GM19351 (cell line): ENCODE data around the gene TRAPPC3L.

Experiments
- ATAC-seq: cut with Tn5 transposase; IDR thresholded peaks from one replicate; pipeline ENCODE4 v1.9.1; 2021; ENCODE audit warnings: mild to moderate bottlenecking, moderate library complexity; ENCODE audit not compliant: unreplicated experiment

The TRAPPC3L gene

DNA sequence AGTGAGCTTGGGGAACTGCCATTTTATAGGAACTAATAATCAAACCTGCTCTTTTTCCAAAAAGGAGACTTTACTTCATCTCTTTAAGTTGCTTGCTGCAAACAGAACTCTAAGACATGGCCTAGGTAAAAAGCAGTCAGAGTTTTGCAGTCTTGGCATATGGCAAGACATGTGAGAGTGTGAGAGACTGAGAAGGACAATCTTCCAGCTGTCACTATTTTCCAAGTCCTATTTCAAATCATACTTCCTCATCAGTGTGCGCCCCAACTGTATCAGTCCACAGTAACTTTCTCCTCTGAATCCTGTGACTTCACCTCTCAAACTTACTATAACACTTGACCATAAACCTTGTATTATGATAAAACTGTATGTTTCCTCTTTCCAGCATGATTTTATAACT is 74.0 kb downstream of the TRAPPC3L start:
- ATAC-seq = no peak

DNA sequence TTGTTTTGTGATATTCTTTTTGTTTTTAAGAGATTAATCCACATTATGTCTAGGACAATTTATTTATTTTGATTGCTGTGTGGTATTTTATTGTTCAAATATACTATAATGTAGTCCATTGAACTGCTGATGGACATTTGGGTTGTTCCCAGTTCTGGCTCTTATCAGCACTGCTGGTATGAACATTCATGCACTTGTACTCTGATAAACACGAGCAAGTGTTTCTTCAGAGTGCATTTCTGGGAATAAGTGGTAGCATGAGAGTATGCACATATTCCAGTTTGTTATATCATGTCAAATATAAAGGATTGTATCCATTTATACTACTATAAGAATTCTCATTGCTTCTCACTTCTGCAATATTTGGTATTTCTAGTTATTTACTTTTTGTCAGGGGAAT is 77.2 kb downstream of the TRAPPC3L start:
- no peak for ATAC-seq

DNA sequence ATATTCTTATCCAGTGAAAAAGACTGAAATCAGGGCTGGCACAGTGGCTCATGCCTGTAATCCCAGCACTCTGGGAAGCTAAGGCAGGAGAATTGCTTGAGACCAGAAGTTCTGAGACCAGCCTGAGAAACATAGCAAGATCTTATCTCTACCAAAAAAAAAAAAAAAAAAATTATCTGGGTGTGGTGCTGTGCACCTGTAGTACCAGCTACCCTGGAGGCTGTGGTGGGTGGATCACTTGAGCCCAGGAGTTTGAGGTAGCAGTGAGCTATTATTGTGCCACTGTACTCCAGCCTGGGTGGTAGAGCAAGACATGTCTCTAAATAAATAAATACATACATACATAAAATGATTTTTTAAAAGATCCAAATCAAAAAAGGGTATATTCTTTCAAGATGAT is 78.0 kb downstream of the TRAPPC3L start:
- no peak for ATAC-seq

DNA sequence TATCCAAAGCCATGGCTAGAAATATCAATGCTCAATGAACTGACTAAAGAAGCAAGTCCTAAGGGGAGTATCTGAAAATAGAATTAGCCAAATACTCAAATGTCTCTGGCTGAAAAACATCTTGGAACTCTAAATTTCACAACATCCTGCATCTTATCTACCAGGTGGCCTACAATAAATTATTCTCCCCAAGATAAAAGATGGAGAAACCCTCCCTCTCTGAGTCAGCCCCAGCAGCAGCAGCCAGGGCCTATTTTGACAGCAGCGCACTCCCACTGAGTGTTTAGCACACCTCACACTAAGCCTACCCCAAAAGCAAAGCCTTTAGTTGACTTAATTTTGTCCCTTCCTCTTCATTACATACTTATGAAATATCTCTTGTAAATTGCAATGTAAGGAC is 78.4 kb downstream of the TRAPPC3L start:
- no peak for ATAC-seq

DNA sequence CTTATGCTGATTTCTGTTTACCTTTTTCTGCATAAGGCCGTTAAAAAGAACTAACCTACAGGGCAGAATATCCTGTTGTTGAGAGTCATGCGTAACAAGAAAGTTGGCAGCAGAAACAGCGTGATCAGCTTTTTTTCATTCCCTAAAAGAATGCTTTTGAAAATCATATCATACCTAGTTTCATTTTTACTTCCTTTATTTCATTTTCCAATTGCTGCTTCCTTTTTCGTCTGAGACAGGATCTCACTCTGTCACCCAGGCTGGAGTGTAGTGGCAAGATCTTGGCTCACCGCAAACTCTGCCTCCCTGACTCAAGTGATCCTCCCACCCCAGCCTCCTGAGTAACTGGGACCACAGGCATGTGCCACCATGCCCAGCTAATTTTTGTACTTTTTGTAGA is 80.2 kb downstream of the TRAPPC3L start:
- no peak for ATAC-seq

DNA sequence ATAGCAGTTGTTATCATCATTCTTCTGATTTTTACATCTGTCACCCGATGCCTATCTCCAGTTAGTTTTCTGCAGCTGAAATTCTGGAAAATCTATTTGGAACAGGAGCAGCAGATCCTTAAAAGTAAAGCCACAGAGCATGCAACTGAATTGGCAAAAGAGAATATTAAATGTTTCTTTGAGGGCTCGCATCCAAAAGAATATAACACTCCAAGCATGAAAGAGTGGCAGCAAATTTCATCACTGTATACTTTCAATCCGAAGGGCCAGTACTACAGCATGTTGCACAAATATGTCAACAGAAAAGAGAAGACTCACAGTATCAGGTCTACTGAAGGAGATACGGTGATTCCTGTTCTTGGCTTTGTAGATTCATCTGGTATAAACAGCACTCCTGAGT is 82.2 kb downstream of the TRAPPC3L start:
- ATAC-seq = no peak

DNA sequence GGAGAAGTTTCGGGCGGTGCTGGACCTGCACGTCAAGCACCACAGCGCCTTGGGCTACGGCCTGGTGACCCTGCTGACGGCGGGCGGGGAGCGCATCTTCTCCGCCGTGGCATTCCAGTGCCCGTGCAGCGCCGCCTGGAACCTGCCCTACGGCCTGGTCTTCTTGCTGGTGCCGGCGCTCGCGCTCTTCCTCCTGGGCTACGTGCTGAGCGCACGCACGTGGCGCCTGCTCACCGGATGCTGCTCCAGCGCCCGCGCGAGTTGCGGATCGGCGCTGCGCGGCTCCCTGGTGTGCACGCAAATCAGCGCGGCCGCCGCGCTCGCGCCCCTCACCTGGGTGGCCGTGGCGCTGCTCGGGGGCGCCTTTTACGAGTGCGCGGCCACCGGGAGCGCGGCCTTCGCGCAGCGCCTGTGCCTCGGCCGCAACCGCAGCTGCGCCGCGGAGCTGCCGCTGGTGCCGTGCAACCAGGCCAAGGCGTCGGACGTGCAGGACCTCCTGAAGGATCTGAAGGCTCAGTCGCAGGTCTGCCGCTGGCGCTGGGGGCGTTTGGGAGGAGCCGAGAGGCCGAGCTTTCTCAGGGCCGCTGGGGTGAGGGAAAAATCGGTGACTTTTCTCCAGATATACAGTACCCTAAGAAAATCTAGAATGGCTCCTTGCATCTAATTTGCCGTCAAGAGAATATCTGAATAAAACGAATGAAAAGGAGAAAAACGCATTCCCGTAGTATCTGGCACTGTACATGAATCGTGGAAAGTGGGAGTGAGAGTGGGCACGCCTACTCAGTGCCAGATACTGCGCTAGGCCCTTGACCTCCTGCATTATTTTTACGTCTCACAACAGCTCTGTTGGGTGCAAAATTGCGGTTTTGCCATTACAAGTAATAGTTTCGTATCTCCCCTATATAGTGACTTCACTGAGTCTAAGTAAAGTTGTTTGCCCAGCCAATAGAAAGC is 83.3 kb downstream of the TRAPPC3L start:
- peak; percentile 80 for ATAC-seq

DNA sequence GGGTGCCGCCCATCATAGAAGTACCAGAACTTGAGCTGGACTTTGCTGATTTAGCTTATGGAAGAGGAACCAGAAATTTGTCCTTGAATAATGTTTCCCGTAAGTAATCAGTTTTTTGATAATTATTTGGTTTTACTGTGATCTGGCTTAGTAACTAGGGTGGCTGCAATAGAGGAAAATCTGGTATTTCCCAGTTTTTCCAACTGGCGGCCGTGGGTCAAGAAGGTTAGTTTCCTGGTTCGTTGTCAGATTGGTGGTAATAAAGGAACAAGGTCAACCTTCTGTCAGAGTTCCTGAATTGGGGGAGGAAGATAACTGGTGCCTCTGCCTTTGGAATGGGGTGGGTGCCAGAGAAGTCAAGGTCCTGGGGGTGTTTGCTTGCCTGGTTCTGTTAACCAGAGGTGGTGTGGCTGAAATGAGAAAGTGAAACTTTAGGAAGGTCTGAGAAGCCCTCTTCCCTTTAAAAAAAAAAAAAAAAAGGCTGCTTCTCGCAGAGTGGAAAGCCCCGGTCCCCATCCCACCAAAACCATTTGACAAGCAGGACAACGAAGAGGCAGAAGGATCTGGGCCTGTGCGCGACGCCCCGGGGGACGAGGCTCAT is 84.1 kb downstream of the TRAPPC3L start, which contains the start of gene CALHM6:
CALHM6 (plus strand) TSS at position 45 of the 601 bp plus-strand sequence; CDS start at position 600, 555 bp downstream.
- ATAC-seq = no peak

DNA sequence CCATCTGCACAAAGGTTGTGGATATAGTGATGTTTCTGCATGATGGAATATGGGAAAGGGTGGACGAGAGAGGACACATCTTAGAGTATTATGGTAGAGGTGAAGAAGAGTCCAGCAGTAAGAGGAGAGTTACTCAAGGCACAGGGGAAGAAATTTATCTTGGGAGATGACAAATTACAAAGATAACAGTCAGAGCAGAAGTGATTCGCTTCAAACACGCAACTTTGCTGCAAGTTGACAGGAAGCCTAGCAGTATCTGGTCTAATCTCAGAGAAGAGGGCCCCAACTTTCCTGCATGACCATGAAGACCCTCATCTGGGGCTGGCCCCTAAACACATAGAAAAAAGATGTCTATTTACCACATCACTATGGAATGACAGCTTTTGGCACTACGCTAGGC is 85.6 kb downstream of the TRAPPC3L start:
- no peak for ATAC-seq

DNA sequence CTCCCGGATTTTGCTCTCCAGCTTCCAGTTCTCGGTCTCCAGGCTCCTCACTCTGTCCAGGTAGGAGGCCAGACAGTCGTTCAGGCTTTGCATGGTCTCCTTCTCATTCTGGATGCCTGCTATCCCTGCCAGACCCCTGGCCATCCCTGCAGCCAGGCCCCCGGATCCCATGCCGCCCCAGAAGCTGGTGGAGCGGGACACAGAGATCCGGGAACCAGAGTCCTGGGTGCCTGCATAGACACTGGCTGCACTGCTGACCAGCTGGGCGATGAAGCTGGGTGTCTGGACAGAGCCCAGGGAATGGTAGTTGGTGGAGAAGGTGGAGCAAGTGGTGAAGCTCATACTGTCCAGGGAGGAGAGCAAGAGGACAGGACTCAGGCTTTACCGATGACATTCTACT is 87.2 kb downstream of the TRAPPC3L start:
- no peak for ATAC-seq

DNA sequence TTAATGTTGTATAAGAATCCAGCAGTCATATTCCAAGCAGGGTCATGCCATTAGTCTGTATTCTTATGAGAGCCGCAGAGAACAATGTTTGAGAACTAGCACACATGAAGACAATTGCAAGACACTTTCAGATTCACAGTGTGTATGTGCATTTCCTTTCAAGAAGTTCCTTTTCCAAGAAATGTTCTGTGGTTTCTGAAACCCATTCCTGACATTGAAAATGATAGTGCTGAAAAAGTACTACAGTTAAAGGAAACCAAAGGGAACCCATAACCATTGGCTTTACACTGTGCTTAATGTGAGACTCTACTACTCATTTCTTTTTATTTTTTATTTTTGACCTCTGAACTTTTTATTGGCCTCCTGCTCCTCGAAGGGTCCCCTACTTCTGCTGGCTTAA is 88.6 kb downstream of the TRAPPC3L start:
- no peak for ATAC-seq

DNA sequence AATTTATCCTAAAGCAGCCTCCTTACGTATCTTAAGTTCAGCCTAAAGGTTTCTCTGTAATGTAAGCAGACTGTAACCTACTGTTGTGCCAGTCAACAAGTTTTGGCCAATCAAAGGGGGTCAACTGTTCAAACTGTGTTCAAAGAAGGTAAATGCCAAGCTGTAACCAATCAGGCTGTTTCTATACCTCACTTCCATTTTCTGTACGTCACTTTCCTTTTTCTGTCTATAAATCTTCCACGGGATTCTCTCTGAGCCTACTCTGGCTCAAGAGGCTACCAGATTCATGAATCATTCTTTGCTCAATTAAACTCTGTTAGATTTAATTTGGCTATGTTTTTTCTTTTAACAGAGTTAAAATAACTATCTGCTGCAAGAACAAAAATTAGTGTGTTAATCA is 89.4 kb downstream of the TRAPPC3L start:
- no peak for ATAC-seq

DNA sequence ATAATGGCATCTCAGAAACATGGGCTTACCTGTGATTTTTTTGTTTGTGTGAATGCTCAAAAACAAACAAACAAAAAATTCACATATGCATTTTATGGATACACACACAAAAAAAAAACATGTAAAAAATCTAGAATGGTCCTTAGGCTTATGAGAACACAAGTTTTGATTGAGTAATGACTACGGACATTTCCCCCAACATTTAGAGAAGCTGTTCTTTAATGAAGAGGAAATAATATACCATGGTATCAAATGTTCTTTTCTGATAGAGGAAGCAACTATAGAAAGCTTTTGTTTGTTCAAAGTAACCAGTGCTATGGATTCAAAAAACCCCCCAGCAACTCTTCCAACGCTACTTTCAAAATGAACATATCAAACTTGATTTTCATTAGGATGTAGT is 93.0 kb downstream of the TRAPPC3L start:
- ATAC-seq = no peak

DNA sequence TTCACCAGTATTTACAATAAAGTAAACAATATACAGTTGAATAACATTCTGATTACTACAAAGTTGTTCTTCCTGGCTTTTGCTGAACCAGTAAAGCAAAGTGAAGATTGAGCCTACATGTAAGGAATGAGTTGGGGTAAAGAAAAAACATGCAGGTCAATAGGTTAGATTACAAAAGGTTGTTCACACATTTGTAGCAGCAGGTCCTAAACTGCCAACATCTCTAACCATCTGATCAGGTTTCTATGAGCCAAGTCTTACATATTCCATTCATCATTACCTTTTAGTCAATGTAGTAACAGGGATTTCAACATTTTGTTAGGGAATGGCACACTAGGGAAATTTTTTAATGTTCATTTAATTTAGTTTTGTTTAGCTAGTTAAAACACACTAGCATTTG is 93.6 kb downstream of the TRAPPC3L start:
- no peak for ATAC-seq

DNA sequence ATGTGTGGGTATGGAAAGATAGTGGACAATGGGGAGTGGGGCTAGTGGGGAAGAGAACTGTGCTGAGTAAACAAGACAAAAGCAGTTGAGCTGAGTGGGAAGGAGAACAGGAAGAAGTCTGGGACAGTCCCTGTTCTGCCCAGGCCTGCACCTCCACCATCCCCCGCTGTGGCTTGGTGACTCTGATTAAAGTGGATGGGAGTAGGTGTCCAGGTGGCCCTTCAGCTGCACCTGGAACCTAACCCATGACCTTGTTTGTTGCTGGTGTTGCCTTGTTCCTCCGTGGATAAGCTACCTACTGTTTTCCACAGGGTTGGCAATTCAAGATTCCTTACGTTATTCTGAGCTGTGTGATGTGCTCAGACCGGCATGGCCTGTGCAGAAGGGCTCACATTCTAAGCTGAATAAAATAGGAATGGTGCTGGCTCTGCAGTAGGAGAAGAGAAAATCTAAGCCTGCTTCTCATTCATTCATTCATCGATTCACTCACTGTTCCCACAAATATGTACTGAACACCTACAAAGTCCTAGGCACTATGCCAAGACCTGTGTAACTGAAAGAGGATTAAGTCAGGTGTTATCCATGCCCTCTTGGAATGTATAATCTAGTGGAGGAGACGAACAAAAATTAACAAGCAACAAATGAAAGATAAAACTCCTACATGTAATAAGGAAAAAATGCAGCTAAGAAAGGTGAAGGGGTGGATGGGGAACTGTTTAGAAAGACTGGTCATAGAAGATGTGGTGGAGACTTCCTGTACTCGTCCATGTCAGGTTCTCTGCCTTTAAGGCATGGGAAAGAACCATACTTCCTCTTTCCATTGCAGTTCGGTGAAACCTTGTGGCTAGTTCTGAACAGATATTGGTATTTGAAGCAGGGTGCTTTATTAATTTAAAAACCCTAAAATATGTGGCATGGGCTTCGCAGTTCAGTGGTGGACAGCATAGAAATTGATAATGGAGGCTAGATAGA is 94.4 kb downstream of the TRAPPC3L start:
- ATAC-seq = peak; percentile 90

DNA sequence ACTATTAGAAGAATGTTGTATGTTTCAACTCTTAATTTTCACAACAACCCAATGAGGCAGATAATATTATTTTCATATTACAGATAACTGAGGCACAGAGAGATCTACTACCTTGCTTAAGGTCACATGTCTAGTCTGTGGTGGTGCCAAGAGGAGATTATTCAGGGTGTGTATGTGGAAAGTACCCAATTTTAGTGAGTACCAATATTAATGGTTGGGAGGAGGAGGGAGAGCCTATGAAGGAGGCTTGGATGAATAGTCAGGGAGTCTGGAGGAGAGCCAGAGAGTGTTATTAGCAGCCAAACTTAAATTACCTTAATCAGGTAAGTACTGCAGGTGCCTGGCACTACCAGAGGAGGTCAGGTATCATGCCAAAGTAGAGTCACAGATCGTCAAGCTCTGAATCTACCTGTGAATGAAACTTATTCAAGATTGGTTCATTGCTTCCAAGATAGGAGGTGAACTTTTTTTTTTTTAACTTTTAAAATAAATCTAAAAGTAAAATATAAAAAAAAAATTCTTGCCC is 95.2 kb downstream of the TRAPPC3L start:
- no peak for ATAC-seq

DNA sequence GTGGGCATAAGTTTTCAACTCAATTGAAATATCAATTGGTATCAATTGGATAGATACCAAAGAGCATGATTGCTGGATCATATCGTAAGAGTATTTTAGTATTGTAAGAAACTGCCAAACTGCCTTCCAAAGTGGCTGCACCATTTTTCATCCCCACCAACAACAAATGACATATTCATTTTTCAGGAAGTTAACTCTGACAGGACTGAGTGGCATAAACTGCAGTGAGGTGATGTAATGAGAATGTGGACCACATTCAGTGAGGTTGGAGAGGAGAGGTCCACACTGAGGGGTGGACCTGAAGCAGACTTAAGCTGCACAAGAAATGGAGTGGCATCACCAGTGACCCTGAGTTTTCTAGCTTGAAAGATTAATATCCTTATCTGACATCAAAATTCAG is 95.9 kb downstream of the TRAPPC3L start:
- no peak for ATAC-seq

DNA sequence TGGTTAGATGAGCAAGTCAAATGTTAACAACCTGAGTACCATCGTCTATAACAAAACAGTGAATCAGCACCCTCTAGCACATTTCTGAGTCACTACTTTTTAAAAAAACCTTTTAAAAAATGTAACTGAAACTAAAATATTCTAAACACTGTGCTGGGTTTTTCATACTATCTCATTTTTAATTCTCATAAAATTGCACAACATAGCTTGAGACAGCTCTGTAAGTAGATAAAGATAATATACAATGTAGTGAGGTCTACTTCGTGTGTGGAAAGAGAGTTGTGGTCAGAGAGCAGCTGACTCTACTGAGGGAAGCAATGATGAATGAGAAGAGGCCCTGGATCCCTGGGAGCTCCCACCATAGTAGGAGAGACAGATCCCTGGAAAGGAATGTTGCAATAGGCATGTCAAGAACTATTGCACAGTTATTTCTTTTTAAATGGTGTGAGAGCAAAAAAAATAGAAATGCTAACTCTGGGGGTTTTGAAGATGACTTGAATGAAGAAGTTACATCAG is 97.9 kb downstream of the TRAPPC3L start:
- no peak for ATAC-seq

DNA sequence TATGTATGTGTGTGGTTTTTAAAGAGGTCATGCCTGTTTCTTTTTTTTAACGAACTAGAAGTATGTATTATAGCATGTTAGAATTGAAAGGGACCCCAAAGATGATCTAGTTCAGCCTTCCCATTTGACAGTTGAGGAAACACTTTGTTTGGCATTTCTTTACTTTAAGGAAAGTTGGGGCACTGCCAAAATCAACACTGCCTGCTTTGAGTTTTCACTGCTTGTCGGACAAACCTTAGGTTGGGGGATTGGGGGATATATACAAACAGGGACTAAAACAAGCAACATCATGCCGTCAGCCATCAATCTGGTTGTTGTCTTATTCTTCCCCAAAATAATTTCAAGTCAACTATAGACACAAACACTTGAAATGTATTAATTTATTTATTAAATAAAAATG is 98.4 kb downstream of the TRAPPC3L start:
- ATAC-seq = no peak

DNA sequence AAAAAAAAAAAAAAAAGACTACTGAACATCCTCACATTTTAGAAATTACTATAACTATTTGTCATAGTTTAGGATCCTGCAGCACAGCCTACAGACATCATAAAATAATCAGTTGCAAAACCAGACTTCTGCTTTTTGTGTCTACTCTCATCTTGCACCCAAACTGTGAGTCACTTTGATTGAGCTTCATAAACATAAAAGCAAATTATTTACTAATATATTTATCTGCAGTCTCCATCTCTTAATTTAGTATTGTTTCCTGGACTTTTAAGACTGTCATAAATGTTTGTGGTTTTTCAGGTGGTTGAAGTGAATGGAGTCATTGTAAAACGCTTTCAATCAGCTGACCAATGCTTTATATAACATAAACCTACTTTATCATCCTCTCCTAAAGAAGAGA is 99.1 kb downstream of the TRAPPC3L start:
- no peak for ATAC-seq

DNA sequence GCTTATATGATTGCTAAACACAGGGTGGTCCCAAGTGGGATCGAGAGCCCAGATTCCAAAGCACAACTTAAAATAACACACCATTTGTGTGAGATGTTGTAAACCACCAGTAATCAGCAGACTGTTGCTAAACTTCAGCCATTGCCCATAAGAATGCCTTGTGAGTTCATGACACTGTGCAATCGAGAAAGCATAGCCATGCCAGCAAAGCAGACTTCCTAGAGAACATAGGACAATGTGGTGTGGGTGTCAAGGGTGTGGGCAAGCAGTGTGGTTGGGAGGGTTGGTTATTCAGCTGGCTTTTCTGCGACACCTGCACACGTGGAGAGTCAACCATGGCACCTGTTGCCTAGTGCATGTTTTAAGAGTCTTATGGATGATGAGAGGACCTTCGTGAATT is 100.4 kb downstream of the TRAPPC3L start:
- no peak for ATAC-seq
